ENCODE data around the gene FAM200B.

- TF ChIP-seq CTCF (conservative IDR thresholded peaks at IDR 0.05; ENCODE audit: low read depth, low read length) (no peak), CEBPB (IDR thresholded peaks at IDR 0.05; ENCODE audit: low read depth, low read length) (no peak), FOS (IDR thresholded peaks at IDR 0.05; ENCODE audit: low read depth, low read length) (no peak), RFX5 (IDR thresholded peaks at IDR 0.05; ENCODE audit: low read depth, low read length) (no peak), POLR2A (IDR thresholded peaks at IDR 0.05; ENCODE audit: low read depth, low read length) (no peak), SMC3 (IDR thresholded peaks at IDR 0.05; ENCODE audit: low read depth, low read length) (no peak), RAD21 (IDR thresholded peaks at IDR 0.05; ENCODE audit: low read length) (no peak), ELK1 (IDR thresholded peaks at IDR 0.05; ENCODE audit: borderline replicate concordance, low read depth, low read length) (no peak)
Measured at GRCh38 chr4:15681067-15681371, 608 bp upstream of the FAM200B start.

Measured in IMR-90 (cell line).